ENCODE data around the gene GIPC1. TPM values are rescaled to one million over a fixed set of nuclear protein-coding genes. Genes with fewer than 3 reads are reported as not detected.
"Not testable (repeated sequence)": the region's sequence is repeated elsewhere in the genome, so short reads cannot be mapped to it uniquely, and the experiment has no call there.

The GIPC1 gene
- total RNA-seq, 1 donor from 2014 or later = 123 TPM

DNA sequence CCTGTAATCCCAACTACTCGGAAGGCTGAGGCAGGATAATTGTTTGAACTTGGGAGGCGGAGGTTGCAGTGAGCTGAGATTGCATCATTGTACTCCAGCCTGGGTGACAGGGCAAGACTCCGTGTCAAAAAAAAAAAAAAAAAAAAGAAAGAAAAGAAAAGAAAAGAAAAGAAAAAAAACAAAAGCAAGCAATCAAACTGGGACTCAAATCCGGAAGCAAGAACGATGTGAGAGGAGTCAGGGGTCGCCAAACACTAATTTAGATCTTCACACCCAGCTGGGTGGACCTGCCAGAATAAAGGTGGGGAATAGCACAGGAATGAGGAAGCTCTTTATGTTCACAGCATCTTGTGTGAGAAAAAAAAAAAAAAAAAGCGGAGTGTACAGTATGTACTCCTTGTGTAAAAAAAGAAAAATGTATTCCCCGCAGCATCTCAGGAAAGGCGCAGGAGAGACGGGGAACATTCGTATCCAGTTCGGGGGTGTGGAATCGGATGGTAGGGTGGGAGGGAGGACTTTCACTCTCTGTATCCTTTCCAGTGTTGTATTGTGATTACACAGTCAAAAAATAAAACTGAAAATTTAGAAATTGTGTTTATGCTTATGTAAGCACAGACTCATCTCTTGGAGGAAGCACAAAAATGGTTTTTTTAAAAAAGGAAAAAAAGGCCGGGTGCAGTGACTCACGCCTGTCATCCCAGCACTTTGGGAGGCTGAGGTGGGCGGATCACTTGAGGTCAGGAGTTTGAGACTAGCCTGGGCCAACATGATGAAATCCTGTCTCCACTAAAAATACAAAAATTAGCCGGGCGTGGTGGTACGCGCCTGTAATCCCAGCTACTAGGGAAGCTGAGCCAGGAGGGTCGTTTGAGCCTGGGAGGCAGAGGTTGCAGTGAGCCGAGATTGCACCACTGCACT, 14.6 kb upstream of the GIPC1 start:
- H3K4me1 Mint-ChIP-seq (ENCODE audit: unreplicated experiment) = peaks cover 42% of the 10 kb centered on the region
- TF ChIP-seq CTCF (conservative IDR thresholded peaks at IDR 0.05) = no peak
- DNase-seq (ENCODE audit: extremely low spot score, unreplicated experiment) = no peak

DNA sequence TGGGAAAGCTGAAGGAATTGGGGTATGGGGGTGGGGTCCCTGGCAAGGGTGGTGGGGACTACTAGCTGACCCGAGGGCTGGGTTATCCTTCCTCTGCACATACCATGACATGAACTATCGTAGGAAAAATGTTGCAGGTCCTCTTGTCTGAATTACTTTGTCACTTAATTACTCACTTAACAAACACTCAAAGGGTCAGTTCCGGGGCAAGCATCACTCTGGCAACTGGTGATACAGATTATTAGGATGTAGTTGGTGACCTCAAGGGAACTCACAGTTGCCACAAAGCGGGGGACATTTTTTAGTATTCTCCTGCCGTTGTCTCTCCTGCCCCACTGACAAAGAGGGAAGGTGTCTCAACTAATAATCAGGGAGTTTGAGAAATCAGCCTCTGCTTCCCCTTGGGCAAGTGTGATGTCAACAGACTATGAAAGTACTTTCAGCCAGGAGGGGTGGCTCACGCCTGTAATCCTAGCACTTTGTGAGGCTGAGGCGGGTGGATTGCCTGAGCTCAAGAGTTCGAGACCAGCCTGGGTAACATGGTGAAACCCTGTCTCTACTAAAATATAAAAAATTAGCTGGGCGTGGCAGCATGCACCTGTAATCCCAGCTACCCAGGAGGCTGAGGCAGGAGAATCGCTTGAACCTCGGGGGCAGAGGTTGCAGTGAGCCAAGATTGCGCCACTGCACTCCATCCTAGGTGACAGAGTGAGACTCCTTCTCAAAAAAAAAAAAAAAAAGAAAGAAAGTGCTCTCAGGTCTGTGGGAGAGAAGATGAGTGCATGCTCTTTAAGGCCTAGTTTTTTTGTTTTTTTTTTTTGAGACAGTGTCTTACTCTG, 12.0 kb upstream of the GIPC1 start:
- Mint-ChIP-seq H3K4me1 (ENCODE audit: unreplicated experiment) (peaks cover 31% of the 10 kb centered on the region), H3K9me3 (no peaks in the 10 kb centered on the region), H3K27ac (peak overlapping the region; percentile 100)

More for the DNA sequence above, 14.6 kb upstream of the GIPC1 start:
- peak overlapping the region; percentile 100 for H3K27ac Mint-ChIP-seq
- peaks cover 3% of the 10 kb centered on the region for H3K27me3 Mint-ChIP-seq
- H3K9me3 Mint-ChIP-seq = no peaks in the 10 kb centered on the region
- peaks cover 11% of the 10 kb centered on the region for H3K36me3 Mint-ChIP-seq
- H3K4me3 Mint-ChIP-seq = peak overlapping the region; percentile 76

GRCh38 chr19:14505488-14506239, 9.7 kb upstream of the GIPC1 start:
- no peaks in the 10 kb centered on the region for H3K9me3 Mint-ChIP-seq
- peak; percentile 80 for TF ChIP-seq CTCF (conservative IDR thresholded peaks at IDR 0.05)
- DNase-seq (ENCODE audit: extremely low spot score, unreplicated experiment) = peak; percentile 78
- peaks cover 24% of the 10 kb centered on the region for H3K4me1 Mint-ChIP-seq (ENCODE audit: unreplicated experiment)
- H3K4me3 Mint-ChIP-seq = peak overlapping the region; percentile 82
- peaks cover 3% of the 10 kb centered on the region for H3K27me3 Mint-ChIP-seq
- H3K27ac Mint-ChIP-seq = peak overlapping the region; percentile 100
- H3K36me3 Mint-ChIP-seq = no peaks in the 10 kb centered on the region

More for the DNA sequence above, 12.0 kb upstream of the GIPC1 start:
- no peaks in the 10 kb centered on the region for H3K36me3 Mint-ChIP-seq
- no peak for TF ChIP-seq CTCF (conservative IDR thresholded peaks at IDR 0.05)
- peaks cover 3% of the 10 kb centered on the region for H3K27me3 Mint-ChIP-seq
- H3K4me3 Mint-ChIP-seq = peak overlapping the region; percentile 83
- no peak for DNase-seq (ENCODE audit: extremely low spot score, unreplicated experiment)

GRCh38 chr19:14504575-14504974, 8.6 kb upstream of the GIPC1 start:
- not testable (repeated sequence) for H3K9me3 Mint-ChIP-seq
- H3K27ac Mint-ChIP-seq = peak overlapping the region; percentile 100

DNA sequence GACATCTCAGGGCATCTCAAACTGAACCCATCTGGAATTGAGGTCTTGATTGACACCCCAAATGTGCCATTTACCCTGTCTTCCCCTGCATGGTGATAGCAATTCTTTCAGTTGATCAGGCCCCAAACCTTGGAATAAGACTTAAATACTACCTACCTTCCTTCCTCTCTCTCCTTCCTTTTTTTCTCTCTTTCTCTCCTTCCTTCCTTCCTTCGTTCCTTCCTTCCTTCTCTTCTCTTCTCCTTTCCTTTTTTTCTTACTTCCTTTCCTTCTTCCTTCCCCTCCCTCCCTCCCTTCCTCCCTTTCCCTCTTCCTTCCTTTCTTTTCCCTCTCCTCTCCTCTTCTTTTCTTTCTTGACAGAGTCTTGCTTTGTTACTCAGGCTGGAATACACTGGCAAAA, 7.4 kb upstream of the GIPC1 start:
- DNase-seq (ENCODE audit: extremely low spot score, unreplicated experiment) = no peak
- Mint-ChIP-seq H3K4me3 (no peak overlapping the region), H3K36me3 (no peaks in the 10 kb centered on the region), H3K9me3 (no peaks in the 10 kb centered on the region), H3K27me3 (peaks cover 3% of the 10 kb centered on the region), H3K4me1 (ENCODE audit: unreplicated experiment) (peaks cover 15% of the 10 kb centered on the region), H3K27ac (peak overlapping the region; percentile 100)
- no peak for TF ChIP-seq CTCF (conservative IDR thresholded peaks at IDR 0.05)

More at GRCh38 chr19:14504575-14504974, 8.6 kb upstream of the GIPC1 start:
- not testable (repeated sequence) for H3K27me3 Mint-ChIP-seq; DNase-seq (ENCODE audit: extremely low spot score, unreplicated experiment); H3K4me3 Mint-ChIP-seq; H3K36me3 Mint-ChIP-seq
- H3K4me1 Mint-ChIP-seq (ENCODE audit: unreplicated experiment) = peaks cover 19% of the 10 kb centered on the region
